ENCODE results near the gene PCSK7.
"Not testable (repeated sequence)": the region's sequence is repeated elsewhere in the genome, so short reads cannot be mapped to it uniquely, and the experiment has no call there.

The PCSK7 gene

GRCh38 chr11:117212697-117213355 is 19.0 kb downstream of the PCSK7 start:
- DNase-seq = no peak

- DNase-seq = no peak
Observed at GRCh38 chr11:117210620-117211019, 21.3 kb downstream of the PCSK7 start.

DNA sequence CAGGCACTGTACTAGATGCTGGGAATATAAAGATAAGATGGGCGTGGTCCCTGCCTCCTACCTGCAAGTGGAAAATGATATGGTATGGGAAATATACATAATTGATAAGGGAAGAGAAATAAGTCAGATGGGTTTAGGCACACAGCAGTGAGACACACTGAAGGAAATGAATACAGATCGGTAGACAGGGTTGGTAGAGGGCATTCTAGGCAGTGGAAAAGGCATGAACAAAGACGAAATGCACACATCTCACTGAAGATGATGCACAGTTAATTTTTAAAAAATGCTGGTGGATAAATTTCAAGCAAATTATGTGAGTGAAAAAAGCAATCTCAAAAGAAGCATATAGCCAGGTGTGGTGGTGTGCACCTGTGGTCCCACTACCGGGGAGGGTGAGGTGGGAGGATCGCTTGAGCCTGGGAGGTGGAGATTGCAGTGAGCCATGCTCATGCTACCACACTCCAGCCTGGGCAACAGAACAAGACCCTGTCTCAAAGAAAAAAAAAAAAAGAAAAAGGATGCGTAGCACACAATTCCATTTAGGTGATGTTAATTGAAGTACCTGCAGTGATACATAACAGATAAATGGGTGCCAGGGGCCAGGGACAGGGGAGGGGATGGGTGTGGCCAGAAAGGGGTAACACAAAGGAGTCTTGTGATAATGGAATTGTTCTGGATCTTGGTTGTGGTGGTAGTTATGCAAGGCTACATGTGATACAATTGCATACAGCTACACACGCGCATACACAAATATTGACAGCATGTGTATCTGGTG is 22.3 kb downstream of the PCSK7 start:
- not testable (repeated sequence) for DNase-seq

DNA sequence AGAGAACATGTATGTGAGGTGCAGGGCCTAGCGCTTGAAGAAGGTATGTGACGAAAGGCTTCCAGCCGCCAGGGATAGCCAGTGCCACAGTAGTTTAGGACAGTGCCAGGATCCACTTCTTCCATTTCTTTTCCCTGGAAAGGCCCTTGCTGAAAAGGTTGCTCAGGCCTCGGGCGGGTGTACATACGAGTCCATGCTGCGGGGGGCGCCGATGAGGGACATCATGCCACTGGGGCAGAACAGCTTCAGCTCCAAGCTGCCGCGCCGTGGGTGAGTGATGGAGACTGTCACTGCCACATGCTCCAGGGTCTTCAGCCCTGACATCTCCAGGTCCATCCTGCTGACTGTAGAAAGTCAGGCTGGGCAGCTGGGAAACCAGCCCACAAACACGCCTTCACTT is 23.2 kb downstream of the PCSK7 start:
- not testable (repeated sequence) for DNase-seq

DNA sequence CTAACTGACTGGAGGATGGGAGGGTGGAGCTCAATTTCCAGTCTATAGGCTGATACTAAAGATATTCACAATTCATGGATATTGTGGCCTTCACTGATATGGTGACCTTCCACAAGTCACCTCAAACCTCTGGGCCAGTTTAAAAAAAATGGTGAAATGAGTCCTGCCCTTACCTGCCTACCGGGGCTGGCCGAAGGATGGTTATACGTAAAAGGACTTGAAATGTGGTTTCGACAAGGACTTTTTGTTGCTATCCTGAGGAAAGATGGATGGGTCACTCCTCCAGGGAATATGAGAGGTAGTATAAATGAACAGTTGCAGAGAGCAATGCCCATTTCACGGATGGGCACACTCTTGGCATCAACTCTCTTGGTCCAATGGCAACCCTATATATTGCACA is 24.4 kb downstream of the PCSK7 start:
- not testable (repeated sequence) for DNase-seq

- not testable (repeated sequence) for DNase-seq
Observed at GRCh38 chr11:117206859-117207258, 25.0 kb downstream of the PCSK7 start.

GRCh38 chr11:117206111-117206510 is 25.8 kb downstream of the PCSK7 start:
- DNase-seq = not testable (repeated sequence)

- DNase-seq = no peak
Observed at GRCh38 chr11:117205211-117205818, 26.6 kb downstream of the PCSK7 start.

DNA sequence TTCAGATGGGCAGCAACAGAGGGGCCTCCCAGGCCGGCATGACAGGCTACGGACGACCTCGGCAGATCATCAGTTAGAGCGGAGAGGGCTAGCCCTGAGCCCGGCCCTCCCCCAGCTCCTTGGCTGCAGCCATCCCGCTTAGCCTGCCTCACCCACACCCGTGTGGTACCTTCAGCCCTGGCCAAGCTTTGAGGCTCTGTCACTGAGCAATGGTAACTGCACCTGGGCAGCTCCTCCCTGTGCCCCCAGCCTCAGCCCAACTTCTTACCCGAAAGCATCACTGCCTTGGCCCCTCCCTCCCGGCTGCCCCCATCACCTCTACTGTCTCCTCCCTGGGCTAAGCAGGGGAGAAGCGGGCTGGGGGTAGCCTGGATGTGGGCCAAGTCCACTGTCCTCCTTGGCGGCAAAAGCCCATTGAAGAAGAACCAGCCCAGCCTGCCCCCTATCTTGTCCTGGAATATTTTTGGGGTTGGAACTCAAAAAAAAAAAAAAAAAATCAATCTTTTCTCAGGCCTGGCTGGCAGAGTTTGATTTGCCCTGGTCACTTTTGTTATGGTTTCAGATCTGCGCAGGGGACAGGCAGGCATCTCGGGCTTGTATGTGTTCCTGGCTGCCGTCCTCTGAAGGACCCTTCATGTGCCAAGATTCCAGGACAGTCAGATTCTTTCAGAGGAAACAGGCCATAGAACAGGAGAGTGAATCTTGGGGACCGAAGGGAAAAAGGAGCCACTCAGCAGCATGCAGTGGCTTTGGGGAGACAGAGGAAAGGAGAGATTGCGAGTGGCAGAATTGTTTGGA is 27.4 kb downstream of the PCSK7 start:
- no peak for DNase-seq

DNA sequence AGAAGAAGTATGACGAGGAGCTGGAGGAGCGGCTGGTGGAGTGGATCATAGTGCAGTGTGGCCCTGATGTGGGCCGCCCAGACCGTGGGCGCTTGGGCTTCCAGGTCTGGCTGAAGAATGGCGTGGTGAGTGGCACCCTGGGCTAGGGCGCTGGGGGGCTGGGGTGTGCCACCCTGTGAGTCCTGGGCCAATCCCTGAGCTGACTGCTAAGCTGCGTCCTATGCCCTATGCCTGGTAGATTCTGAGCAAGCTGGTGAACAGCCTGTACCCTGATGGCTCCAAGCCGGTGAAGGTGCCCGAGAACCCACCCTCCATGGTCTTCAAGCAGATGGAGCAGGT is 28.8 kb downstream of the PCSK7 start:
- DNase-seq = no peak

DNA sequence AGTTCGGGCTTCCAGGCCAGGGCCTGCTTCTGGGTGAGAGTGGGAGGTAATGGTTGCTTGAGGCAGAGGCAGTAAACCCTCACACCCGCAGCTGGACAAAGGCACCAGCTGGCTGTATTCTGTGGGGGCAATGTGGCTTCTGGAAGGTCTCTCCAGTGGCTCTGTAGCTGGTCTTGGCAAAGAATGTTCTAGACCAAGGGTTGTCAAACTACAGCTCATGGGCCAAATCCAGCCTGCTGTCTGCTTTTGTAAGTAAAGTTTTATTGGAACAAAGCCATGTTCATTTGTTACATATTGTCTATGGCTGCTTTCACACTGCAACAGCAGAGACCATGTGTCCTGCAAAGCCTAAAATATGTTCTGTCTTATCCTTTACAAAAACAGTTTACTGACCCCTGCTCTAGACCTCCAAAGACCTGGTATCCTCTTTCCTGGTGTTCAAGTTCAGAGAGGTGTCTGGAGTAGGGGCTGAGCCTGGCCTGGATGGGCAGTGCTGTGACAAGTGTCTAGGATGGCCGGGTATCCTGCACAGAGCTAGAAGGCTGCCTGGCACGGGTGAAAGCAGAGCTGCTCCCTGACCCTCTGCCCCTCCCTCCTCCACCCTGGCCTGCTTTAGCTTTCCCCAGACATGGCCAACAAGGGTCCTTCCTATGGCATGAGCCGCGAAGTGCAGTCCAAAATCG is 29.3 kb downstream of the PCSK7 start:
- no peak for DNase-seq

GRCh38 chr11:117201658-117202305 is 30.1 kb downstream of the PCSK7 start:
- no peak for DNase-seq

- no peak for DNase-seq
Observed at GRCh38 chr11:117200813-117201657, 30.8 kb downstream of the PCSK7 start.

- DNase-seq = no peak
Observed at GRCh38 chr11:117199916-117200812, 31.7 kb downstream of the PCSK7 start.

DNA sequence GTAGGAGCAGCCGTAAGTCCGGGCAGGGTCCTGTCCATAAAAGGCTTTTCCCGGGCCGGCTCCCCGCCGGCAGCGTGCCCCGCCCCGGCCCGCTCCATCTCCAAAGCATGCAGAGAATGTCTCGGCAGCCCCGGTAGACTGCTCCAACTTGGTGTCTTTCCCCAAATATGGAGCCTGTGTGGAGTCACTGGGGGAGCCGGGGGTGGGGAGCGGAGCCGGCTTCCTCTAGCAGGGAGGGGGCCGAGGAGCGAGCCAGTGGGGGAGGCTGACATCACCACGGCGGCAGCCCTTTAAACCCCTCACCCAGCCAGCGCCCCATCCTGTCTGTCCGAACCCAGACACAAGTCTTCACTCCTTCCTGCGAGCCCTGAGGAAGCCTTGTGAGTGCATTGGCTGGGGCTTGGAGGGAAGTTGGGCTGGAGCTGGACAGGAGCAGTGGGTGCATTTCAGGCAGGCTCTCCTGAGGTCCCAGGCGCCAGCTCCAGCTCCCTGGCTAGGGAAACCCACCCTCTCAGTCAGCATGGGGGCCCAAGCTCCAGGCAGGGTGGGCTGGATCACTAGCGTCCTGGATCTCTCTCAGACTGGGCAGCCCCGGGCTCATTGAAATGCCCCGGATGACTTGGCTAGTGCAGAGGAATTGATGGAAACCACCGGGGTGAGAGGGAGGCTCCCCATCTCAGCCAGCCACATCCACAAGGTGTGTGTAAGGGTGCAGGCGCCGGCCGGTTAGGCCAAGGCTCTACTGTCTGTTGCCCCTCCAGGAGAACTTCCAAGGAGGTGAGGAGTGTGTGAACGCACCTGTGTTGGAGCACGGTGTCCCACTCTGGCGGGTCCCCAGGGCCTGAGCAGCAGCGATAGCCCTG is 32.6 kb downstream of the PCSK7 start, which contains the start of gene TAGLN:
Gene TAGLN, plus strand, starts transcription at position 318 of the 863 bp plus-strand sequence. CDS start 3,644 bp downstream, outside the sequence.
- DNase-seq = no peak

GRCh38 chr11:117198613-117199012 is 33.3 kb downstream of the PCSK7 start:
- no peak for DNase-seq

- no peak for DNase-seq
Observed at GRCh38 chr11:117197516-117198456, 34.1 kb downstream of the PCSK7 start.

- no peak for DNase-seq
Observed at GRCh38 chr11:117197006-117197405, 34.9 kb downstream of the PCSK7 start.
